ENCODE results near the gene TMEM123.

DNA sequence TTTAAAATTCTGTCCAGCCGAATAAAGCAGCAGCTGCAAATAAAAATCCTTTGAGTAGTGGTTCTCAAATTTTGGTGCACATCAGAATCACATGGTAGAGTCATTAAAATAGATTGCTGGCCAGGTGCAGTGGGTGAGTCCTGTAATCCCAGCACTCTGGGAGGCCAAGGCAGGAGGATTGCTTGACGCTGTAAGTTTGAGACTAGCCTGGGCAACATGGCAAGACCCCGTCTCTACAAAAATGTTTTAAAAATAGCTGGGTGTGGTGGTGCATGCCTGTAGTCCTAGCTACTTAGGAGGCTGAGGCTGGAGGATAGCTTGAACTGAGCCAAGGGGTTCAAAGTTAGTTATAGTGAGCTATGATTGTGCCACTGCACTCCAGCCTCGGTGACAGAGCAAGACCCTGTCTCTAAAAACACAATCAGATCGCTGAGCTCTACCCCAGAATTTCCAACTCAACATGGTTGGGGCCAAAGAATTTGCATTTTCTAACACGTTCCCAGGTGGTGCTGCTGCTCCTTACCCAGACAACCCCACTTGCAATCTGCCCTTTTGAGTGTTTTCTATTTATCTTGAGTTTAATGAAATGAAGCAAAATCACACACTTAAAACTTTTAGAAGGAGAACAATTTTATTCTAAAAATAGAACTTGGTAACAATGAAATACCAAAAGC, 56.7 kb downstream of the TMEM123 start:
- TF ChIP-seq, protein P1, sequence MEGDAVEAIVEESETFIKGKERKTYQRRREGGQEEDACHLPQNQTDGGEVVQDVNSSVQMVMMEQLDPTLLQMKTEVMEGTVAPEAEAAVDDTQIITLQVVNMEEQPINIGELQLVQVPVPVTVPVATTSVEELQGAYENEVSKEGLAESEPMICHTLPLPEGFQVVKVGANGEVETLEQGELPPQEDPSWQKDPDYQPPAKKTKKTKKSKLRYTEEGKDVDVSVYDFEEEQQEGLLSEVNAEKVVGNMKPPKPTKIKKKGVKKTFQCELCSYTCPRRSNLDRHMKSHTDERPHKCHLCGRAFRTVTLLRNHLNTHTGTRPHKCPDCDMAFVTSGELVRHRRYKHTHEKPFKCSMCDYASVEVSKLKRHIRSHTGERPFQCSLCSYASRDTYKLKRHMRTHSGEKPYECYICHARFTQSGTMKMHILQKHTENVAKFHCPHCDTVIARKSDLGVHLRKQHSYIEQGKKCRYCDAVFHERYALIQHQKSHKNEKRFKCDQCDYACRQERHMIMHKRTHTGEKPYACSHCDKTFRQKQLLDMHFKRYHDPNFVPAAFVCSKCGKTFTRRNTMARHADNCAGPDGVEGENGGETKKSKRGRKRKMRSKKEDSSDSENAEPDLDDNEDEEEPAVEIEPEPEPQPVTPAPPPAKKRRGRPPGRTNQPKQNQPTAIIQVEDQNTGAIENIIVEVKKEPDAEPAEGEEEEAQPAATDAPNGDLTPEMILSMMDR (conservative IDR thresholded peaks at IDR 0.05; ENCODE audit: low read depth, low read length): no peak
- no peak for TF ChIP-seq EZH2 (IDR thresholded peaks at IDR 0.05; ENCODE audit: borderline replicate concordance, low read depth, low read length, poor library complexity, severe bottlenecking)

All from A673 (cell line).